ENCODE results near the gene MYH6.
"Not testable (repeated sequence)": the region's sequence is repeated elsewhere in the genome, so short reads cannot be mapped to it uniquely, and the experiment has no call there.

Gene MYH6

DNA sequence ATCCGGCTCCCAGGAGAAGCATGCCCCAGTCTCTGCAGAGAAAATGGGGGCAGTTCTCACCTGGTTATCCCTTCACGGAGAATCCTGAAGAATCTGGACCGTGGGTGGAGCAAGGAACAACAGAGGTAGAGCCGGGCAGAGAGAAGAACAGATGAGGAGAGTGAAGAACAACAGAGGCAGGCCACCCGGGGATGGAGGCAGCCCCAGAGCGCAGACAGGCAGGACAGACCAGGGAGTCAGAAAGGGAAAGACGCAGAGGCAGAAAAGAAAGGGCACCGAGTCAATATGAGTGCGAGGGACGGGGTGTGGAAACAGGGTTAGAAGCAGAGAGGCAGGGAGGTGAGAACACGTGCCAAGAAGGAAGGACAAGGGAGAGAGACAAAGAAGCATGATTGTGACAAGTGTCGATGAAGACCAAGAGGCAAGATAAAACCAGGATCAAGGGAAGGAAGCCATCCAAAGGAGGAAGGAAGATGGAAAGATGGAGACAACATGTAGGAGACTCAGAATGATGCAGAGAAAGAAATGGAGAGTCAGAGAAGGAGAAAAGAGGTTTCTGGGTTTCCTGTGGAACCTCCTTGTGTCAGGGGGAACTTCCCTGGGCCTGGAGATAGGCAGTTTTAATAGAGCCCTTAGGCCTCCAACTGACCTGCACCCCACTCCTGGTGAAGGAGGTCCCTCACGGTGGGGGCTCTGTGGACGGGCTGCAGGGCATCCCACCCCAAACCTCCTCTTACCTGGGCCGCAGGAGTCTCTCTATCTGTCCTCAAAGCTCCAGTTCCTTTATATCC is at the start of gene MYH6:
Gene MYH6 (minus strand): TSS at position 758 of the 791 bp plus-strand sequence. CDS start 1,050 bp downstream, outside the sequence.
- no peak for DNase-seq

DNA sequence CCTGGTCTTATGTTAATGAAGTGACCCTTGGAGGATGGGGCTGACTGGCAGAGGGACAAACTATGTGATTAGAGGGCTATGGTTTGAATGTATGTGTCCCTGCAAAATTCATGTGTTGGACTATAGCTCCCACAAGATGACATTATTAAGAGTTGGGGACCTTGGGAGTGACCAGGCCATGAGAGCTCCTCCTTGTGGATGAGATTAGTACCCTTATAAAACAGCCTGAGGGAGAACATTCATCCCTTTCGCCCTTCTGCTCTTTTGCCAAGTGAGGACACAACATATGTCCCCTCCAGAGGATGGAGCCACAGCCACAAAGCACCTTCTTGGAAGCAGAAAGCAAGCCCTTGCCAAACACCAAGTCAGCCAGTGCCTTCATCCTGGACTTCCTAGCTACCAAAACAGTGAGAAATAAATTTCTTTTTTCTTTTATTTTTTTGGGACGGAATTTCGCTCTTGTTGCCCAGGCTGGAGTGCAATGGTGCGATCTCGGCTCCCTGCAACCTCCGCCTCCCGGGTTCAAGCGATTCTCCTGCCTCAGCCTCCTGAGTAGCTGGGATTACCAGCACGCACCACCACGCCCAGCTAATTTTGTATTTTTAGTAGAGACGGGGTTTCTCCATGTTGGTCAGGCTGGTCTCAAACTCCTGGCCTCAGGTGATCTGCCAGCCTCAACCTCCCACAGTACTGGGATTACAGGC is 49.0 kb upstream of the MYH6 start:
- DNase-seq = not testable (repeated sequence)

DNA sequence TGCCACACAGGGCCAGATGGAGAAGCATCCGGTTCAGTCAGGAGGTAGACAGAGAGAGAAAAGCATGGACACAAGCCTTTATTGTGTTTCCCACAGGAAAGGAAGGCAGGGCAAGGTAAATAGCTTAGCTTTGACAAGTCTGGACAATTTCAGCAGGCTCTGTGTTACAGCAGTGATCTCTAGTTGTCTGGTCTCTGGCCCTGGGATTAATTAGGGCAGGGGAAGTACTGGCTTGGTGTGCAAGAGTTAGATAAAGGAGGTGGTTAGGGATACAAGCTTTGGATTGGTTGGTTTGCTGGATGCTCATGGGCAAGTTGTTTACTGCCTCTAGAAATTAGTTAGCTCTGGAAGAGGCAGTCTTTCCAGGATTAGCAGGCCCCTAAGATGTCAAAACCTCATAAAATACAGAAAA is 46.4 kb upstream of the MYH6 start:
- no peak for DNase-seq

DNA sequence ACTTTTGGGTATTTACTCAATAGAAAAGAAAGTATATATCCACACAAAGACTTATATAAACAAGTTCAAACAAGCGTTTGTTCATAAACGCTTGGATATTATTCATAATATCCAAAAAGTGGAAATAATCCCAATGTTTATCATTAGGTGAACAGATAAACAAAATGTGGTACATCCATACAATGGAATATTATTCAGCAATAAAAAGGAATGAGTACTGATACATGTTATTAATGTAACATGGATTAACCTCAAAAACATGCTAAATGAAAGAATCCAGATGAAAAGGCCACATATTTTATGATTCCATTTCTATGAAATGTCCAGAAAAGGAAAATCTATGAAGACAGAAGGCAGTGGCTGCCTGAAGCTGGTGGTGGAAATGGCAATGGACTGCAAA is 44.2 kb upstream of the MYH6 start:
- no peak for DNase-seq

DNA sequence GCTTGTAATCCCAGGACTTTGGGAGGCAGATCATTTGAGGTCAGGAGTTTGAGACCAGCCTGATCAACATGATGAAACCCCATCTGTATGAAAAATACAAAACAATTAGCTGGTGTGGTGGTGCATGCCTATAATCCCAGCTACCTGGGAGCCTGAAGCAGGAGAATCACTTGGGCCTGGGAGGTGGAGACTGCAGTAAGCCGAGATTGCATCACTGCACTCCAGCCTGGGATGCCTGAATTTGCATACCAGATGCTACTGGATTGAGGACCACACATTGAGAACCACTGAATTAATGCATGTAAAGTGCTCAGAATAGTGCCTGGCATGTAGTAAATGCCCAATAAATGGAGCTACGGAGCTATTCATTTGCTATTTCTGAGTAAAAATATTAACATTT is 42.3 kb upstream of the MYH6 start:
- no peak for DNase-seq

DNA sequence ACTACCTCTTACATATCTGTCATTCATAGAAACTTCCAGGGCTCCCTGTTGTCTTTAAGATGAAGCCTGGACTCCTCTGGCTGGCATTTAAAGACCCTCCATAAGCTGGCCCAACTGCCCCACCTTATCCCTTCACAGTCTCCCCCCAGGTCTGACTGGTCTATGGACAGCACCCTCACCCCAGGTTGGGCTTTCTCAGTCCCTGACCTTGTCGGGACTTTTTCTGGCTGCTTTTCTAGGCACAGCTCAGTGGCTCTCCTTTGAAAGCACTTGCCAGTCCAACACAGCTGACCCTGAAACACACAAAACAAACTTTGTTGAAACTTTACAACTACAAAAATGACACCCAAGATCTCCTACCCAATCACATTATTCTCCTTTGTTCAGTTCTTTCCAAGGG is 41.2 kb upstream of the MYH6 start:
- DNase-seq = no peak

DNA sequence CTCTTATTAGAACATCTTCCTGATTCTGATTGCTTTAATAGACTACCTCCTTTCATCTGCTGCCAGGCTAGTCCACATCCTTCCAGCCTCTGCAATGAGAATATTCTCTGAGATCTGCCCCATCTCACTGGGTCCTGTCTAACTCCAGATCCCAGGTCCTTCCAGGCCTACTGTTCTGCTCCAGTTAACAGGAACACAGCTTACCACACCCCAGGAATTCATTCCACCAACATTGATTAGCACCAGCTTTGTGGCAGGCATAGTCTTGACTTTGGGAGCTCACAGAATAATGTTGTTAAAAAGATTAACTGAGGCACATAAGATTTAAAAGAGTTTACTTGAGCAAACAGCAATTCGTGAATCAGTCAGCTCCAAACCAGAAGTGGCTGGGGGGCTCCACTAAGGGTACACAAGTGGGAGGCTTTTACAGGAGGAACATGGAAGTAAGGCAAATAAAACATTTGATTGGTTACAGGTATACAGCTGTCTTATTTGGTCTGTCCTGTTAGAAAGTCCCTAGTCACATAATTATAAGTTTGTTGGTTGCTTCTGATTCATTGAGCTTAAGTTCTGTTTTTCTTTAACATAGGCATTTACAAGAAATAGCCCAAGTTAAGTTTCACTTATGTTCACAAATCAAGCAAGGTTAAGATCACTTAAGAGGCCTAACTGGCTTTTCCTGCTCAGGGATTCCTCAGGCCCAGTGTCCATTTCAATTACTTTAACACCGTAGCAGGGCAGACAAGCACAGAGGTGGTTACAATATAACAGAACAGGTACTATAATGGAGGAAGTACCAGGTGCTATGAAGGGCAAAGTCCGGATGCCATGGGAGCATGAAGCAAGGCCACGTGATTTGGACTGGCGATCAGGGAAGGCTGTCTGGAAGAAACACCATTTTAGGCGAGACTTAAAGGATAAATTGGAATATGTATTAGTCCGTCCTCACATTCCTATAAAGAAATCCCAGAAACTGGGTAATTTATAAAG is 39.6 kb upstream of the MYH6 start:
- DNase-seq = no peak

DNA sequence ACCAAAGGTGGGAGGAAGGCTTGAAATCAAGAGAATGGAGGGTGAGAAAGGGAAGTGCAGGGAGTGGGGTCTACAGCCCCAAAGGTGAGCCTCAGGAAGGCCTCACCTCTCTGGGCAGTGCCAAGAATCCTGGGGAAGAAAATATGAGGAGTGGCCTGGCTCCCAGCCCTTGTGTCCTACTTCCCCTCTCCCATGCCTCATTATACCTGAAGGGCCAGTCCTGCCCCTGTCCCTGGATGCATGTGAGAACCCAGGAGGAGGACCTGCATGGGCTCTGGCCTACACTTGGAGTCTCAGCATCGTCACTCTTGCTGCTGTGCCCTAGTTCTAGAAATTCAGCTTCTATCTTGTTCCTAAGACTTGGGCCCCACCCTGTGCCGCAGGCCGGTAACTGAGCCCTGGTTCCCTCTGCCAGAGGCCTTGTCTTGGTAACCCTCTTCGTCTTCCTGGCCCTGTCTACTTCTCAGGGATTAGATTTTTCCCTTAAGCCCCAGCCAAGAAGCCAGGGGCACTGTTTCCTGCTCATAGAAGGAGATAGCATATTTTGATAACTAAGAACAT is 38.3 kb upstream of the MYH6 start:
- no peak for DNase-seq

DNA sequence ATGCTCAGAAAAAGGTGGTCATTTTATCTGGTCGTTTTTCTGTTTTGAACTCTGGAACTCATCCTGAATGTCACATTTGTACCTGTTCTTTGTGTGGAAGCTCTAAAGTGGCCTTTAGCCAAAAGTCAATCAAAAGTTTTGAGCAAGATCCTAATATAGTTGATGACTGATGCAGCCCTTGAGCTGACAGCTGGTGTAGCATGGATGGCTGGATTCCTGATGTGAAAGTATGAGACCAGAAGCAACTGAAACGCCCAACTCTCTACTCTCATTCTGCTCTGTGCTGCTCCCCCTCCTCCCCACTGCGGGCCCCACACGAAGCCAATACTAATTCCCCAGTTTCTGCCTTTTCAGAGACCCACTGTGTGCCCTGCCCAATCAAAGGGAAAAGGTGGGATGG is 37.7 kb upstream of the MYH6 start:
- no peak for DNase-seq

DNA sequence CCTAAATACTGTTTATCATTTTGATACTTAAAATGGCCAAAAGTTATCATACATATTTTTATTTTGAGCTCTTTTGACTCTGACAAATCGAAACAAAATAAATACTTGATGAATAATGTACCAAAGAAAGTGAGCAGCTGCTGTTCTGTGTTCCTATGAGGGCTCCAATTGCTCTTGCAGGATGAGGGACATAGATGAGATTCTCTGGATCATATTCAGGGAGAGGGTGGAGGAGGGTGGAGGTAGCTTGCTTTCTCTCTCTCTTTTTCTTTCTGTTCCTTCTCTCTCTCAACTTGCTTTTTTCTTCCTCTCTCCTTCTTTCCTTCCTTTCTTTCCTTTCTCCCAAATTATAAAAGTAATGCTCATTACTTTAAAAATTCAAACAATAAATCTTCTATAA is 36.2 kb upstream of the MYH6 start:
- DNase-seq = no peak

DNA sequence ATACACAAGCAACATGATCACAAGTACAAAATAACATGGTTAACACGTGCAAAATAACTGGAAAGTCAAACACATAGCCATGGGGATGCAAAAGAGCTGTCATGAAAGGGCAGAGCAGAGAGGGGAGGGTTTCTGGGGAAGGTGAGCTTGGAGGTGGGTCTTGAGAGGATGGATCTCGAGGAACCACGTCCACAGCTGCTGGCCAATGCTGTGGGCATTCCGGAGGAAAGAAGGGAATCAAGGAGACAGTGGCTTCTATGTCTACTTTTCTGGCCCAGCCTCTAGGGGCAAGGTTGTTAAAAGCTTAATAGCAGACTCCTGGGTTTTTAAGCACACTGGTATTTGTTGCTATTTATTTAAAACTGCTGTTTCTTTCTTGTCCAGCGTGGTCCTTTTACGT is 35.8 kb upstream of the MYH6 start:
- no peak for DNase-seq

DNA sequence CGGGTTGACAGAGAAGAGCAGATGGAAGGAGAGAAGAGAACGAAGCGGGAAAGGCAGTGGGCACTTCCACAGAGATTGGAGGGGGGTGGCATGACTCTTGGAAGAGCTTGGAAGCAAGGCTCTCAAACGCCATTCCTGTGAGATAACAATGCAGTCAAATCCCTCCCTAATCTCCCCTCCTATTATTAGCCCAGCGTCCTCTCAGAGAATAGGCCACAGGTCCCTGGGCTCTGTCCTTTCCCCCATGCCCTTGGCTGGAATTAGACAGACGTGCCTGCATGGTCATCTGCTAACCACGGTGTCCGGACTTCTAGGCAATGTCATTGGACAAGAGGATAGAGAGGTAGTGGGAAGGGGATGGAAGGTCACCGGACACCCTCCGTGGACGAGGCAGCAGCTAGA is 35.3 kb upstream of the MYH6 start:
- no peak for DNase-seq

DNA sequence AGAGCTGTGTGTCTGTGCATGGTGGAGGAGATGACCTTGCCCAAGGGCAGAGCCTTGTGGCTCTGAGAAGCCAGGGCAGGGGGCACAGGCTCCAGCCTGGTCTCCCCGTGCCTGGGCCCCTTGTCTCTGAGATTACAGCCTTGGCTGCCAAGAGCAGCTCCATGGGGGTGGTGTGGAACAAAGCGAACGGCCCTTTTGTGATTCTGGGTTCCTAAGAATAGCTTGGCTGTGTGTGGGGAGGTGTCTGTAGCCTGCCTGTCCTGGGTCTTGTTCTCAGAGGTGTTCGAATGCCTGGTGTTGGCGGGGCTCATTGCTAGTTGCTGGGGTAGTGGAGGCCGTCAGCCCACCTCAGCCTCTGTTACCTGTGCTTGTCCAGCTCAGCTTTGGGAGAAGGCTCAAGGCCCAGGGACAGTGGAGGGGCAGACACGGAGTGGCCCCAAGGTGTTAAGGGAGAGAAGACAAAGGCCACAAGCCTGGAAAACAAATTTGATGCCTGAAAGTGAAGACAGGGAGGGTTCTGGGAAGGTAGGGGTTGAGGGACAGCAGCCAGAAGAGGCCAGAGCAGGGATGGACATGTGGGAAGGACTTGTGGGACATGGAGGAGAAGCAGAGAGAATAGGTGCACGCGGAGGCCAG is 34.8 kb upstream of the MYH6 start:
- DNase-seq = no peak

DNA sequence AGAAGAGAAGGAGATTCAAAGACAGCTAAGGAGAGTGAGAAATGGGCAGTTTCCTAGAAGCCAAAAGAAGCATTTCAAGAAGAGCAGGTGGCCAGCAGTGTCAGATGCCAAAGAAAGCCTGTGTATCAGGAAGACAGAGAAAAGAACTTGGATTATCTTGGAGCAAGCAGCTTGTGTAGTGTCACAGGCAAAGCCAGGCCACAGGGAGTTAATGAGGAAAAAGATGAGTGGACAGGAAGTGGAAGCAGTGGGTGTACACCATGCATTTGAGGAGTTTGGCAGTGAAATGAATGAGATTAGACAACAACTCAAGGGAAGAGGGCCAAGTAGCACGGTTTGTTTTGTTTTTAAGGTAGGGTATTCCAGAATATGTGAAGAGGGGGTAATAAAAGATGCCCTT is 33.0 kb upstream of the MYH6 start:
- DNase-seq = no peak

DNA sequence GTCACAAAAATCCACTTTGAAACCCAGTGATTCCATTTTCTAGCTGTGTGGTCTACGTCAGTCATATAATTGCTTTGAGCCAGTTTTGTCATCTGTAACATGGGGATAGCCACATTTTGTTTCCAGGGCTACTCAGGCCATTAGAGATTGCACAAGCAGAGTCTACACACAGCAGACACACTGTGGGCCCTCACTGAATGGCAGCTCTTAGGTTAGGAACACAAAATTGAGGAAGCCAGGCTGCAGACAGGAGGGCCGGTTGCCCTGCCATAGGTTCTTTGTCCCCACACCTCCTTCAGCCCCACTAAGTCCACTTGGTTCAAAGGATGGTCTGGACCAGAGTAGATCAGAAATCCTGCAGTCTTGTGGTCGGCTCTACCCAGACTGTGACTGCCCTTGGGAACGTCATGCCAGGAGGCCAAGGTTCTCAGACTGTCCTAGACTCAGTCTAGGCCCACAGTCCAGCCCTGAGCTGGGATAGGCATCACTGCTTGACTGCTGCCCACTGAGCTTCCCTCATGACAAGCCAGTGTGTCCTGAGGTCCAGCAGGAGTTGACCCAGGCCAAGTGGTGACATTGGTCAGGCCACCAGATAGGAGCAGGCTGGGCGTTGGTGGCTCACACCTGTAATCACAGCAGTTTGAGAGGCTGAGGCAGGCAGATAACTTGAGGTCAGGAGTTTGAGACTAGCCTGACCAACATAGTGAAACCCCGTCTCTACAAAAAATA is 31.2 kb upstream of the MYH6 start:
- DNase-seq = no peak

DNA sequence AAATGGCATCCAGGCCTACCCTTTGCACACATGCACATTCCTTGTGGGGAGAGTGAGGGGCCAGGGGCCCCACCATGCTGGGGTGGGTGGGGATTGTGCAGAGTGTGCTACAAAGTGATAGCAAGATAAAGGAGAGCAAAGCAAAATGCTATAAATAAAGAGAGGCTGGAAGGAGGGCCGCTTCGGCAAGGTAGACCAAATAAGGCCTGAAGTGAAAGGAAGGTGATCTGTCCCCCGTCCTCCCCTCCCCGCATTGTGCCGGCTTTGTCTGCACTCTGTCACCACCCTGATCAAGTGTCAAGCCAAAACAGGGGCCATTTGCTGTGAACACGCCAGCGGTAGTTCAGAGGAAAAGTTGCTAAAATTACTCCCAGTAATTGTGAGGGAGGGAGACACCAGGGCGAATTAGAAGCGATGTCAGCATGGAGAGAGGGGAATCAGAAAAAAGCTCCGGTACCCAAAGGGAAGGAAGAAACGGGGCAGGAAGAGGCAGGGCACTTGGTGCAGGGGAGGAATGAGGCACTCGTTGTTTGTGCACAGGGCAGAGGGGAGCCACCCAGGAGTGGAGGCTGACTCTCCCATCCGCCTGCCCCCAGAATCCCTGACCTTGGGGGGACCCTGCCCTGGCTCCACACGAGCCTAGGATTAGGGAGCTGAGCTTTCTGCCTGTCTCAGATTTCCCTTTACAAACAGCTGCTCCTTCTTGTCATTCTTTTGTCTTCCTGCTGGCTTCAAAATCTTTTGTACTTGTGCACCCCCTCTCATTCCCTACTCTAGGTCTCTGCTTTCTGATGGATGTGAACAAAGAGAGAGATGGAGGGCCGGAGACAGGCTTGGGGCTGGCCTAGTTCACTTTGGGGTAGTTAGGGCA is 30.3 kb upstream of the MYH6 start:
- no peak for DNase-seq

DNA sequence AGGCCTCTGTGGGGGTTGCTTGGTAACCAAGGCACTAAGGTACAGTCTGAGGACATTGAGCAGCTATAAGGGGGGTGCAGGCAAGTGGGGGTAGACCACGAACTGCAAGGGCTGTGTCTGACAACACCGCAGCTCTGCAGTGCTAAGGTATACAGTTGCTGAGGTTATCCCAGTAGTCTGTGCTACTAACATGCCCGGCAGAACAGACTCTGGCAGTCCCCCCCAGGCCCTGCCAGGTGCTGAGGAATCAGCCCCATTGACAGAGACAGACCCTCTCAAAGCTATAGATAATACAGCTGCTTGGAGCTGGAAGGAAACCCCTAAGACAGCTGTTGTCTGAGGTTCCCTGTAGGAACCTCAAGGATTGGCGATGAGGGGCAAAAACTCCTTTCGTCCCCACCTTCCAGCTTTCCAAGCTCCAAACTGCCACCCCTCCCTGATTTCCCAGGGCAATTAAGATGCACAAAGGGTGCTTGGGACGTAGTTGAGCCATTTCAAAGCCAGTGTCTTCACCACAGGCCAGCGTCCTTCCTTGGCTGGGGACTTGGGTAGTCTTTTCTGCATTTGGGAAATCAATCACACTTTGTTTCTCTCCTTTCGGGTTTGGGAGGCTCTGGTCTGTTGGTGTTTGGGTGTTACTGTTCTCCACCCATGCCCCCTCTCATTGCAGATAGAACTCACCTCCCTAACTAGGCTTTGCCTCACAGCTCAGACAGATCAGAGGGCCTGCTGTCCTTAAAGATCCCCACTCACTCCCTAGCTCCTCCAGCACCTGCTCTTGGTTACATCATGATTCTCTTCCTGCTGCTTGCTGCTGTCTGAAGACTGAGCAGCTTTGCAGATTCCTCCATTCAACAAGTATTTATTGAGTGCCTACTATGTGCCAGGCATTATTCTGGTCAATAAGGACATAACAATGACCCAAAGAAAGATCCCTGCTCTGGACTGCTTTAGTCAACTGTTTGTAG is 29.3 kb upstream of the MYH6 start:
- DNase-seq = no peak

DNA sequence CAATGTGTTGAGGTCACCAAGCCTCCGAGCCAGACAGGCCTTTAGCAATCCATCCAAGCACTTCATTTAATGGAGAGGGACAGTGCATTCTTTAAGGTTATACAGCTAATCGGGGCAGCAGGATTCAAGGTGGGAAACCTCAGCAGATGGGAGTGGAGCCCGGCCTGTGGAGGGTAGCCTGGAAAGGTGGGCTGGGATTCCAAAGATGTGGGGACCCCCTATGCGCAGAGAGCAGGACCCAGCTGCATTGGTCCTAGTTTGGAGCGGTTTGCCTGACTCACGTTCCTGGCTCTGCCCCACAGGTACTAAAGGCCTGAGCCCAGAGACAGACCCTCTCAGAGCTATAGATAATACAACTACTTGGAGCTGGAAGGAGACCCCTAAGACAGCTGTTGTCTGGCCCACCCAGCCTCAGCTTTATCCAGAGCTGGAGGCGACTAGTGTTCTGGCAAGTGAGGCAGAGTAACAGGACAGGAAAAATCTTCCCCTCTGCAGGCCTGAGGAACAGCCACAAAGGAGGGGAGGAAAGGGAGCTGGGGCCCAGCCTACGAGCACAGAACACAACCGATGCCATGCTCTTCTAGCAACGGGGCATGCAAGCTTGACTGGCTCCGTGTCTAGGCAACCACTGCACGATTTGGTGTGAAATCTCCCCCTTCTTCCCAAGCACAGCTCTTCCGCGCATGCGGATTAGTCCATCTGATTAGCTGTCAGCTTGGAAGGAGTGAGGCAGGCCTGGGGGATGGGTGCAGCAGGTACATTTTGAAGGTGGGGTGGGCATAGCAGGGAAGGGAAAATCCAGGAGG is 28.5 kb upstream of the MYH6 start:
- DNase-seq = no peak
